SH-SY5Y (cell line): ENCODE results near the gene LHFPL3.

Source experiments
- GATA2 ChIP-seq: IDR thresholded peaks from 2 replicates; pipeline ENCODE4 v1.6.1; 2011; ENCODE audit warnings: mild to moderate bottlenecking, low read depth, low read length
- GATA3 ChIP-seq: IDR thresholded peaks from 2 replicates; pipeline ENCODE4 v1.6.1; 2011; ENCODE audit warnings: low read depth, mild to moderate bottlenecking, low read length, moderate library complexity

Gene LHFPL3

DNA sequence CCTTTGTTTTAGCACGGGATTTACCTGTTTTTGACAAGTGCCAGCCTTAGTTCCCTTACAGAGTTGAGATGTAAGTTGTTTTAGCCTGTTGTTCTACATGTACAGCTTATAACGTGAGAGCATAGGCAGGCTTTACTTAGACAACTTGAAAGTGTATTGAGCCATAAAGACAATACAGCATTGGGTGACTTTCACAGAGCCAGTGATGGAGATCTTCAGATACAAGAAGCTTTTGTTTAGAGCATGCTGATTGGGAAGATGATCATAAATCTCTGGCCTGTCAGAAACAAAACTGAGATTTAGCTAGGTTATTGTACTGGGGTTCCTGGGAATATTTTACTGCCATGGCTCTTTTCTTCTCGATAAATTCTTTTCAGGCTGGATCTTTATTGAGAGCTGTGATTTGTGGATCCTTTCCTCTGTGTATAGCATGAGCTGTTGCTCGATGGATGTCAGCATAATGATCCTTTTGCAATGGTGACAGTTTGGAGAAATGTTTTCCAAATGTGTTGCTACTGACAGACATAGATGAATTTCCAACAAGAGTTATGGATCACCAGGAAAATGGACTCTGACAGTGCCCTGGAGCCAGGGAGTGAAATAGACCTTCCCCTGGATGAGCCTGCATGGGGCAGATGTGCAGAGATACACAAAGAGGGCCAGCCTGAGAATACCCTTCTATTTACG lies 30.2 kb downstream of the LHFPL3 start:
- TF ChIP-seq GATA2 (no peak), GATA3 (no peak)

DNA sequence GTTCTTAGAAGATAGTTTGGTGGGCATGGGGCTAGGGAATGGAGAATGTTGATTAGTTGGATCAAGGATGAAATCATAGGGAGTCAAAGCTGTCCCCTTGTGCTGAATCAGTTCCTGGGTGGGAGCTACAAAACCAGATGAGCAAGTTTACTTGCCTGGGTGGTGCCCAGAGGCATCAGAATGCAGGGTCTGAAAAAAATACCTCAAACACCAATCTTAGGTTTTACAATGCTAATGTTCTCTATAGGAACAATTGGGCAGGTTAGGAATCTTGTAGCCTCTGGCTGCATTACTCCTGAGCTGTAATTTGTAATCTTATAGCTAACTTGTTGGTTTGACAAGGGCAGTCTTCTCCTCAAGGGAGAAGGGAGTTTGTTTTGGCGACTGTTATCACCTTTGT lies 34.4 kb downstream of the LHFPL3 start:
- TF ChIP-seq GATA3 = no peak
- no peak for TF ChIP-seq GATA2

DNA sequence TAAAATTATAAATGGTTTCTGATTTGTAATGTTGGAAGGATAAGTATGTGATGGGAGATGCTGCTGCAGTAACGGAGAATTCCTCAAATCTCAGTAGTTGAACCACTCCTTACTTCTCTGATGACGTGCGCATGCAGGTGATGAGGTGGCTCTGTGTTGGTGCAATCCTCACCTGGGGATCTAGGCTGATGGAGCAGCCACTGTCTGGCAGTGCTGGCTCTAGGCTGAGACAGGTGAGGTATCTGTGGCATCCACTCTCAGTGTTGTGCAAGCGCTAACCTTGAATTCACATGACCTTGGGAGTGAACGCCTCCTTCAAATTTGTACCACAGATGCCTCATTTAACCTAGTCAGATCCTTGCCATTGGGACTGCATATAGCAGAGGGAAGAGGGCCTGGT lies 35.0 kb downstream of the LHFPL3 start:
- TF ChIP-seq GATA3 (no peak), GATA2 (no peak)

DNA sequence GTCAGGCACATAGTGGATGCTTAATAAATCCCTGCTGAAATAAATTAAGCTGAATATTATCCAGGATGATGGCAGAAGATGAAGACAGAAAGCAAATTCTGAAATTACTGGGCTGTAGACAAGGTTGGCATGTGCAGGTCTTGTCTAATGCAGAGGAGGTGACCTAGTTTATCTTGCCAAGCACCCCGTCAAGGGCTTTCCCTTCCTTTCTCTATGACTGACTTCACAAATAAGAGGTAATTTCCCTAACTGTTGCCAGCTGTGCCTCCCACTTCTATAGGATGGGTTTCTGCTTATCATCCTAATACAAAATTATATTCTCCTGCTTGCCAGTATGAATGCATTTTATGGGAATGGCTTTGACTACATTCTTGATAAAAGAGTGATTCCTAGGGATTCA lies 38.0 kb downstream of the LHFPL3 start:
- TF ChIP-seq GATA3 (no peak), GATA2 (no peak)

DNA sequence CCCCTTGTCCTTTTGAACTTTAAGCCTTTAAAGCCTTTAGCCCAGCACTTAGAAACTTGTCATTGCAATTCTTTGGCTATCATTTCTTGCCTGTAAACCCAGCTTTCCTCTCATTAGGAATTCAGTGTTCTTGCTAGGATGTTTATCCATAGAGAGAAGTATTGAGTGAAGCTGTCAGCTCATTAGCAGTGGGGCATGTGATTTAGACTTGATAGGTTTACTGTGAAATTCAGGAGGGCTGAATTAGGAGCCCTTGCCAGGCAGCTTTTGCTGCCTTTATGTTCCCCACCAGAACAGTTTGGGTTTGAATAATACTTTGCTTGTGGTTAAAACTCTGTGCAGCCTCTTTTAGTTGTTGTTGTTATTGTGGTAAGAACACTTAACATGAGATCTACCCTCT lies 39.5 kb downstream of the LHFPL3 start:
- TF ChIP-seq GATA3 (no peak), GATA2 (no peak)

DNA sequence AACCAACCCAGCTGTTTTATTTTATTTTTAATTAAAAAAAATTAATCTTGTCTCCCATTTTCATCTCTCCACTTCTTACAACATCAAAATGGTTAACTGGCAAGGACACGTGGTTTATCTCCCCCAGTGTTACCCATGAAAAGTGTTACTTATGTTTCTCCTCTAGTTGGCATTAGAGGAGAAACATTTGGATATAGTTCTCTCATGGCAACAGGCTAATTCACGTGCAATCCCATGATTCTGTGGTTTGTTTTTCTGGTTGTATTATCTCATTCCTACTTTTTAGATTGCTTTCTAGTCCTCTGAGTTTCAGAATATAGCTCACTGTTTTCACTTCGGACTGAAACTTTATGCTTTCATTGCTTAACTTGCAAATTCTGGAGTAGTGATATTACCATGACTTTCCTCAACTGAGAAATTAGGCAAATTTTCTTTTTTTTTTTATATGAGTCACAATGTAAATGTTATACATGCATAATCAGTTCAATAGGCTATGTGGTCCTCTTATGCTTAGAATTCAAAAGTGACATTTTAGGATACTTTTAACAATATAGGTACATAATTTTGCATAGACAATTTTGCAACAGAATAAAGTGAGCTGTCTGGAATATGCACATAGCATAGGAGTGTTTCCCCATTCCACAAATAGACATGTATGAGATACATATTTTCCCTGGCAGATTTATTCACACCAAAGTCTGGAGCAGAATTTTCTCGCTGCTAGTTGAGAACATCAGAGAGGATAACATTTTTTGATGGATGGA lies 43.0 kb downstream of the LHFPL3 start:
- no peak for TF ChIP-seq GATA2
- no peak for TF ChIP-seq GATA3

DNA sequence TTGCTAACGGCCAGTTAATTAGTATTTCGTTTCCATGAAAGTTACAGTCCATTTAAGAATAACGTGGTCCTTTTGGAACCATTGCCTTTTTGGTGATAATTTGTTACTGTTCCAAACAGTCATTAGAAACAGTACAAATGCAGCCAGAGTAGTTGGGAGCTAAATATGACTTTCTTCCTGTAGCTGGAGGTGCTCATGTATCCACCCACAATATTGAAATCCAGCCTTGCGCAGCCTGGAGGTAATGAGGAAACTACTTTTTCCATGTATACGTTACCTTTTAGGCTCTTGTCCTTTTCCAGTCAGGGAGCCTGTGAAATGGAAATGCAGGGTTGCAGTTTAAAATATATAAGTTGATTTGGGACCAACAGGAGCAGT lies 43.6 kb downstream of the LHFPL3 start:
- TF ChIP-seq GATA3 (no peak), GATA2 (no peak)

DNA sequence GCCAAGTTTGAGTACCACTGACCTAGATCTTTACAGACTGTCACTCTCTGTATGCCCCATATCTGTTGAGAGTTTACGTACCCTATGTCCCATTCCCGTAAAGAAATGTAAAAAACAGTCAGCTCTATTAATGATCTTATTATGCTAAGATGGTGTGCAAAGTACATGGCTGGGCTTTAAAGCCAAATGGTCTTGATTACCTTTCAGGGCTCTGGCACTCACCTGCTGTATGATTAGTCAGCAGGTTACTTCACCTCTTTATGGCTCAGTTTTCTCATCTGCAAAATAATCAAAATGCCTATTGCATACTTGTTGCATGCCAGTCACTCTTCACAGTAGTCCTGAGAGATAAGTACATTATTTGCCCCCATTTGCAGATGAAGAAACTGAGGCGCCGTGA lies 54.2 kb downstream of the LHFPL3 start:
- TF ChIP-seq GATA2 (no peak), GATA3 (no peak)

DNA sequence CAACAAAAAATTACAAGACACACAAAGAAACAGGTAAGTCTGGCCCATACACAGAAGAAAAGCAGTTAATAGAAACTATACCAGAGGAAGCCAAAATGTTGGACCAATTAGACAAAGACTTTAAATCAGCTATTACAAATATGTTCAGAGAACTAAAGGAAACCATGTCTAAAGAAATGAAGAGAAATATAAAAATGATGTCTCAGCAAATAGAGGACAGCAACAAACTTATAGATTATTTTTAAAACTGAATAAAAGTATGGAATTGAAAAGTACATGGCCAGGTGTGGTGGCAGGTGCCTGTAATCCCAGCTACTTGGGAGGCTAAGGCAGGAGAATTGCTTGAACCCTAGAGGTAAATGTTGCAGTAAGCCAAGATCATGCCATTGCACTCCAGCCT lies 58.5 kb downstream of the LHFPL3 start:
- no peak for TF ChIP-seq GATA3
- TF ChIP-seq GATA2 = no peak

DNA sequence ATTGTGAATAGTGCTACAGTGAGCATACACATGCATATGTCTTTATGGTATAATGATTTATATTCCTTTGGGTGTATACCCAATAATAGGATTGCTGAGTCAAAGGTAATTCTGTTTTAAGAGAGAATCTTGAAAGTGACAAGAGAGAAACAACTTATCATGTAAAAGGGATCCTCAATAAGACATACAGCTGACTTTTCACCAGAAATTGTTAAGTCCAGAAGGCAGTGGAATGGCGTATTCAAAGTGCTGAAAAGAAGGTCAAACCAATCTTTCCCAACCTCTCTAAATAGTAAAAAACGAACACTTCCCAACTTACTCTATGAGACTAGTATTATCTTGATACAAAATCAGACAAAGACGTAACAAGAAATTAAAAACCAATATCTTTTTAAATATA lies 59.8 kb downstream of the LHFPL3 start:
- no peak for TF ChIP-seq GATA3
- no peak for TF ChIP-seq GATA2

DNA sequence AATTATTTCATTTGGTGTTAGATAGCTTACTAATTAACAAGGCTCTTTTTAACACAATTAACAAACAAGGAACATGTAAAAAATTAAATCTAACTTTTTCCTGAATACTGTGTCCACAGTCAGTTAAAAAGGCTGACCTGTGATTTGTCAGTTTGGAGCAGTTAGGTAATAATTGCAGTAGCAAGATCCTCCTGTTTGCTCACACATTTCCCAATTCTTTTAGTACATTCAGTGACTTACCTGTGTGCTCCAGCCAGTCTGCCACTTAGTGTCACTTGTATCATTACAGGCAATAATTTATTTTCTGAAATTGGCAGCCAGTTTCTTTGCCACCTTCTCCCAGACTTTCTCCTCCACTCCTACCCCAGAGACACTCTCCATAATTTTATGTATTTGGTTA lies 66.8 kb downstream of the LHFPL3 start:
- TF ChIP-seq GATA2 (no peak), GATA3 (no peak)

DNA sequence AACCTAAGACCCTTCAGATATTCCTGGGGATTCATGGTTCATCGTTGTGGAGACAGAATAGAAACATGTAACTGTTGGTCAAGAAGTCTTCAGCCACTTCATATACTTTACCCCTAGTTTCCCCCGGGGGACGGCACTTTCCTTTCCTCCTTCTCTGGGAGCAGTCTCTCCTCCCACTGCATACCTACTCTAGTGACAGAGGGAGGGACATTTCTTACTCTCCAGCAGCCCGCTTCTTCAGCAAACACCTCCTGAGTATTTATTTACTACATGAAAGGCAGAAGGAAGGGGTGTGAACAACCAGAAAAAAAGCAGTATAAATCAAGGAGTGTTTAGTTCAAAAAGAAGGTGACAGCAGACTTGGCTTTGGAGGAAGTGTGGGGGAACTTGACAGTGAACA lies 69.0 kb downstream of the LHFPL3 start:
- no peak for TF ChIP-seq GATA2
- no peak for TF ChIP-seq GATA3

DNA sequence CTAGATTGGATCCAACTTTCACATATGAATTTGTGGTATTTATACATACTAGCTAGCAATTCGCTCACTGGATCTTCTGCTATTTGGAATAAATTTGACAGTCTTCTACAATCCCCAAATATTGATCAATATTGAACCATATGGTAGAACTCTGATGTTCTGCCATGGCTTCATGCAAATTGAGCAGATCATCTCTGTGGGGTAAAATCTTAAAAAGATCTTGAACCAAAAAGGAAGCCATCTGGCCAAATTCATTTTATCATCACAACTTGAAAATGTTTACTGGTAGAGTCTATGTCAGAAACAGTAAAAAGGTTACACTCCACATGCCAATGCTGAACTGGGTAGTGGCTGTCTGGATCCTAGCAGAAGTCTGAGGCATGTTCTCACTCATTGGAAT lies 80.0 kb downstream of the LHFPL3 start:
- no peak for TF ChIP-seq GATA3
- TF ChIP-seq GATA2 = no peak

DNA sequence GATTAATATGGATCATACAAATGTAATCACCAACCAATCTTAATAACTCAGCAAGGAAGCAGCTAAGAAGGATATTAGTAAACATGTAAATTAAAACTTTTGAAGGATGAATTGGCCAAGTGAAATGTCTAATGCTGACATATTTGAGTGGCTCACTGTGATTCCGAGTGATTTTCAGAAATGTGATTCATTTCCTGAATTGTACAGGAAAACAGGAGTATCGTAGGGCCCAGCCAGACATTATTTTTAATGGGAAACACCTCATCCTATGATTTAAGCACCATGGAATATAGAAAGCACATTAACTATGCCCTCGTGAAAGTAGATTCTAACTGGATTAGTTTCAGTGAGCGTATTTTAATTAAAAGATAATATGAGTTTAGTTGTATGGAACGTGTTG lies 82.3 kb downstream of the LHFPL3 start:
- TF ChIP-seq GATA2 = no peak
- TF ChIP-seq GATA3 = no peak

DNA sequence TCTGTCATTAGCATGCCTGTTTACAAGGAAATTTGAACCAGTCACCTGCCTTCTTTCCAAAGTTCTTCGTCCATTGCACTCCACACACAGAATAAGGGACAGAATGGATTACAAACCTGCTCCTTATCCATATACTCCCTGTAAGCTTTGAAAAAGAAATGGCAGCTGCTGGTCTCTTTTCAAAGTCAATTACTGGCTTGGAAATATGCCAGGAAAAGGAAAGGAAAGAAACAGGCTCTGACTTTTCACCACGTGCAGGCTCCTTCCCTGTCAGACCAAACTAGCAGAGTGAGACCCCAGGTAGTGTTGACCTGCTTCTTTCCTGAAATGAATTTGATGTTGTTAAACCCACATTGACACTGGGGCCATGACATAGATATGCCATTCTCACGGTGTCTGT lies 84.5 kb downstream of the LHFPL3 start:
- TF ChIP-seq GATA2 = no peak
- no peak for TF ChIP-seq GATA3

DNA sequence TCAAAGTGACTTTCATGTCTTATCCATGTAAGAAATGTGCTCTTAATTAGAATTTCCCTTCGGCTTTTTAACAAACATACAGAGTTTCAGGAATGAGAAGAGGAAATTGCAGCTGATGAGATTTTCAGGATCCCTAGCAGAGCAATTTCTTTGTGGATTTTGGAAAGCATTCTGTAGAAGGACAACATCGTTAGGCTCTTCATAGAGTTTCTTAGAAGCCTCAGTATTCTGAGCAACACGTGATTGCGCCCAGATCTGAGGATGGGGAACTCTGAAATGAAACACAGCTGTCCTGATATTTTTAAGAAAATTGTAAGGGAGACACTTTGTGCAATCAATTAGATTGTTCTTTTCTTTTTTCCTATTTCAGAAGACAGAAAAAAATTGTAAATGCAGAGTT lies 85.8 kb downstream of the LHFPL3 start:
- no peak for TF ChIP-seq GATA3
- TF ChIP-seq GATA2 = no peak
